WTC11 (cell line): ENCODE measurements around the gene CDYL.

Experiments used
- CTCF ChIP-seq: fragments of 200-600 bp; IDR thresholded peaks from 2 replicates; pipeline ENCODE4 v1.8.0; 2022; ENCODE audit warnings: antibody characterized with exemption
- ESRRA ChIP-seq: sonication (generic); formaldehyde crosslinking; IDR thresholded peaks from 2 replicates; pipeline ENCODE4 v1.8.1; 2022; ENCODE audit warnings: mild to moderate bottlenecking, missing genetic modification reagents, borderline replicate concordance
- FOXK1 ChIP-seq: sonication (generic); formaldehyde crosslinking; IDR thresholded peaks from 2 replicates; pipeline ENCODE4 v1.8.0; 2022; ENCODE audit warnings: mild to moderate bottlenecking, moderate library complexity, missing genetic modification reagents
- IRF1 ChIP-seq: sonication (generic); formaldehyde crosslinking; IDR thresholded peaks from 2 replicates; pipeline ENCODE4 v1.8.0; 2023; ENCODE audit warnings: missing genetic modification reagents
- MAX ChIP-seq: sonication (generic); formaldehyde crosslinking; IDR thresholded peaks from 2 replicates; pipeline ENCODE4 v1.8.0; 2022; ENCODE audit warnings: mild to moderate bottlenecking, missing genetic modification reagents
- MLX ChIP-seq: sonication (generic); formaldehyde crosslinking; IDR thresholded peaks from 2 replicates; pipeline ENCODE4 v1.8.1; 2023; ENCODE audit warnings: mild to moderate bottlenecking, missing genetic modification reagents, moderate library complexity
- NR1H2 ChIP-seq: sonication (generic); formaldehyde crosslinking; IDR thresholded peaks from 2 replicates; pipeline ENCODE4 v1.9.0; 2021; ENCODE audit warnings: mild to moderate bottlenecking, moderate library complexity, missing genetic modification reagents
- RORB ChIP-seq: fragments of 250-450 bp; sonication (Bioruptor Pico); IDR thresholded peaks from 2 replicates; pipeline ENCODE4 v1.9.0; 2021; ENCODE audit warnings: mild to moderate bottlenecking
- USF2 ChIP-seq: sonication (generic); formaldehyde crosslinking; IDR thresholded peaks from 2 replicates; pipeline ENCODE4 v1.8.1; 2023; ENCODE audit warnings: mild to moderate bottlenecking, missing genetic modification reagents, moderate library complexity

- TF ChIP-seq CTCF: no peak
- no peak for TF ChIP-seq MLX
- TF ChIP-seq NR1H2: no peak
- no peak for TF ChIP-seq FOXK1 (CRISPR knock-in tag)
- no peak for TF ChIP-seq ESRRA (CRISPR knock-in tag)
- TF ChIP-seq RORB: no peak
- TF ChIP-seq IRF1 (CRISPR knock-in tag): no peak
- no peak for TF ChIP-seq MAX (CRISPR knock-in tag)
- no peak for TF ChIP-seq USF2
Measured at GRCh38 chr6:4903751-4904370, 127.7 kb downstream of the CDYL start.
